Left renal cortex interstitium (tissue), 4 donors: ENCODE measurements around the gene SLC12A3. TPM values are rescaled to one million over a fixed set of nuclear protein-coding genes. Genes with fewer than 3 reads are reported as not detected.

Experiments
- DNase-seq, 4 donors: peaks; one replicate each; pipeline ENCODE4 v3.0.0-alpha.2; 2013; ENCODE audit warnings: low read depth in 4 of 4, low spot score in 2 of 4, missing footprints in 1 of 4
- polyA plus RNA-seq, 4 donors: library from polyadenylated mRNA; unstranded; fragments of 120-200 nt; gene quantifications; one replicate each; pipeline ENCODE4 v1.2.1, GENCODE V29; 2013; ENCODE audit not compliant: insufficient read length in 4 of 4

SLC12A3 gene
- polyA plus RNA-seq = 10 to 100 TPM; 38.1 to 57.2 (median 46.4) TPM

- DNase-seq = no peak
Measured at GRCh38 chr16:56864960-56865359, at the start of gene SLC12A3. SLC12A3 (plus strand) TSS chr16:56865207; CDS start chr16:56865236, 29 bp downstream.

GRCh38 chr16:56815721-56816120 lies 49.3 kb upstream of the SLC12A3 start:
- no peak for DNase-seq

- DNase-seq = no peak
Measured at GRCh38 chr16:56817056-56817455, 48.0 kb upstream of the SLC12A3 start.

GRCh38 chr16:56817938-56818337 lies 47.1 kb upstream of the SLC12A3 start:
- no peak for DNase-seq

GRCh38 chr16:56823081-56823733 lies 41.8 kb upstream of the SLC12A3 start:
- no peak for DNase-seq

GRCh38 chr16:56824331-56824730 lies 40.7 kb upstream of the SLC12A3 start:
- no peak for DNase-seq

- DNase-seq = no peak
Measured at GRCh38 chr16:56824804-56825203, 40.2 kb upstream of the SLC12A3 start.

- no peak for DNase-seq
Measured at GRCh38 chr16:56825826-56826225, 39.2 kb upstream of the SLC12A3 start.

- DNase-seq = no peak
Measured at GRCh38 chr16:56828647-56829046, 36.4 kb upstream of the SLC12A3 start.

- no peak for DNase-seq
Measured at GRCh38 chr16:56830669-56831068, 34.3 kb upstream of the SLC12A3 start.

- DNase-seq = no peak
Measured at GRCh38 chr16:56832768-56833167, 32.2 kb upstream of the SLC12A3 start.

GRCh38 chr16:56833243-56833970 lies 31.6 kb upstream of the SLC12A3 start:
- DNase-seq = no peak

- no peak for DNase-seq
Measured at GRCh38 chr16:56835320-56835719, 29.7 kb upstream of the SLC12A3 start.

GRCh38 chr16:56836410-56837230 lies 28.4 kb upstream of the SLC12A3 start:
- no peak for DNase-seq

GRCh38 chr16:56838622-56839337 lies 26.2 kb upstream of the SLC12A3 start:
- no peak for DNase-seq

GRCh38 chr16:56841233-56841632 lies 23.8 kb upstream of the SLC12A3 start:
- no peak for DNase-seq

- DNase-seq = no peak
Measured at GRCh38 chr16:56841659-56842058, 23.3 kb upstream of the SLC12A3 start.

- no peak for DNase-seq
Measured at GRCh38 chr16:56842133-56842532, 22.9 kb upstream of the SLC12A3 start.

- no peak for DNase-seq
Measured at GRCh38 chr16:56844056-56844455, 21.0 kb upstream of the SLC12A3 start.

GRCh38 chr16:56847173-56847910 lies 17.7 kb upstream of the SLC12A3 start:
- no peak for DNase-seq
